ENCODE data around the gene GSDMA. TPM values are rescaled to one million over a fixed set of nuclear protein-coding genes. Genes with fewer than 3 reads are reported as not detected.

GSDMA gene
- total RNA-seq, 1 experiment from 2014 or later, result not detected

DNA sequence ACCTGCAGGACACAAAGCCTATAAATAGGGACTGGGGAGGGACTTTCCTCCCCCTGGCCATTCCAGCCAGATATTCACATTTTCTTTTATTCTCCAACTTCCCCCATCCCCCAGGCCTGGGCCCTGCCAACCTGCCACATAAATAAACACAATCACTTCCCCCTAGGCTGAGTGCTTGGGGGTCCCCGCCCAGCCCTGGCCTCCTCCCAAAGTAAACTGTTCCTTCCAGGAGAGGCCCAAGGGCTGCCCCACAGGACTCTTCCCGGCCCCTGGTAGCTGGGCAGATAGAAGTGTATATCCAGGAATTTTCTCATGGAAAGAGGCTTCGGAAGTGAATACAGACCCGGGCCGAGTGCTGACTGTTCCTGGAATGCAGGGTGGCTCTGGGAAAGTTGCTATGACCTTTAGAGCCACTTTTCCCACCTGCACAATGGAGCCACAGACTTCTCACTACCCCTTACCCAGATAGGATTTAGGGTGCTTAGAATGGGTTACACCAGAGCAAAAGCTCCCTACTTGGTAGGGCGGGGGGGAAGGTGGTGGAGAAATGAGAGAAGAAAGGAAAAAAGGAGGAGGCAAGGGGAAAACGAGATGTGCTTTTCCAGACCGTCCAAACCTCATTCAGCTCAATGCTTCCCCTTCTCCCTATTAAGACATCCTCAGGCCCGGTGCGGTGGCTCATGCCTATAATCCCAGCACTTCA, 60.9 kb downstream of the GSDMA start:
- in situ Hi-C loops (cut with HindIII; ENCODE audit: low pct_unique_long_range_greater_than_20kb, low sequenced_read_pairs), result no loop called here
- DNase-seq (ENCODE audit: low read depth, low spot score), result no peak

DNA sequence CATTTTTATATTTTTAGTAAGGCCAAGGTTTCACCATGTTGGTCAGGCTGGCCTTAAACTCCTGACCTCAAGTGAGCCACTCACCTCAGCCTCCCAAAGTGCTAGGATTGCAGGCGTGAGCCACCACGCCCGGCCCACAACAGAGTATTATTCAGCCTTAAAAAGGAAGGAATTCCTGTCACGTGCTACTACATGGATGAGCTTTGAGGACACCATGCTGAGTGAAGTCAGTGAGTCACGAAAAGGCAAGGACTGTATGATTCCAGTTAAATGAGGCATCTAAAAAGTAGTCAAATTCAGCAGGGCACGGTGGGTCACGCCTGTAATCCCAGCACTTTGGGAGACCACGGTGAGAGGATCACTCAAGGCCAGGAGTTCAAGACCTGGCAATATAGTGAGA, 62.1 kb downstream of the GSDMA start:
- in situ Hi-C loops (cut with HindIII; ENCODE audit: low pct_unique_long_range_greater_than_20kb, low sequenced_read_pairs), result no loop called here
- no peak for DNase-seq (ENCODE audit: low read depth, low spot score)

DNA sequence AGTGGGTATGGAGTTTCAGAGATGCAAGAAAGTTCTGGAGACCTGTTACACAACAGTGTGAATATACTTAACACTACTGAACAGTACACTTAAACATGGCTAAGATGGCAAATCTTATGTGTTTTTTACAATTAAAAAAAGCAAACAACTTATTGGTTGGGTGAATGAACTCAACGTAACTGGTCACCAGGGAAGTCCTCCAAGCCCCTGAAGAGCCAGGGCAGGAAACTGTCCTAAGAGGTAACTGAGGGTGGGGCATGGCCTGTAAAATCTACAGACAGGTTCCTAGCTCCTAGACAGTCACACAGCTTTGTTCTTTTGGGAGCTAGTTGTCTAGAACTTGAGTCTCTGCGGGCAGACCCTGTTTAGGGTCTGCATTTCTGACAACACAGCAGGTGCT, 62.8 kb downstream of the GSDMA start:
- no peak for DNase-seq (ENCODE audit: low read depth, low spot score)
- in situ Hi-C loops (cut with HindIII; ENCODE audit: low pct_unique_long_range_greater_than_20kb, low sequenced_read_pairs), result no loop called here

DNA sequence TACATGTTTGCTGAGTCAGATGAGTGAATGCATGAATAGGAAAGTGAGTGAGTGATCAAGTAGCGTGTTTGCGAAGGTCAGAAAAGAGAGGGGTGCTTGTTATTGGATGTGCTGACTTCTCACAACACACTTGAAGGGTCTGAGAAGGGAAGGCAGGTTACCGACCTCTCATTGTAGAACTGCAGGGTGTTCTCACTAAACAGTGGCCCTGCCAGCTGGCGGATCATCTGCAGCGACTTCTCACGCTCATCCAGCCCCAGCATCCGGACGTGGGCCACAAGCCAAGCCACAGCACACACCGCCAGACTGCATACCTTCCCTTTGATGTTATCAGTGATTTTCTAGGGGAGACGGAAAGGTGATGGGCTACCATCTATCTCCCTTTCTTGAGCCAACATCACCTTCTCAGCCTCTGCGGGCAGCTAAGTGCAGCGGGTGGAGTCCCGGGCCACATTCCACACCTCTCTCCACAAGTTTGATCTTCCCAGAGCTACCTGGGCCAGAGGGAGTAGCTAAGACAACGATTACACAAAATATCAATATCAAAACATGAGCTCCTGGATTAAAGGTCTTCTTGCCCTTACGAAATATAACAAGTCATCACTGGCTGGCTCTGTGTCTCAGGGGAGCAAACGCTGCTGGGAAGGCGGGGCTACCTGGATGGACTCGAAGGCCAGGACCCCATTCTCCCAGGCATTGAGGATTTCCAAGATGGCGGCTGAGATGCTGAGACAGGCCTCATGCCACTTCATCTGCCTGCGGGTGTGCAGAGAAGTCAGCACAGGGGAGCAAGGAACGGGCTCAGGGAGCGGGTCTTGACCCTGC, 63.4 kb downstream of the GSDMA start:
- in situ Hi-C loops (cut with HindIII; ENCODE audit: low pct_unique_long_range_greater_than_20kb, low sequenced_read_pairs), result no loop called here
- no peak for DNase-seq (ENCODE audit: low read depth, low spot score)

DNA sequence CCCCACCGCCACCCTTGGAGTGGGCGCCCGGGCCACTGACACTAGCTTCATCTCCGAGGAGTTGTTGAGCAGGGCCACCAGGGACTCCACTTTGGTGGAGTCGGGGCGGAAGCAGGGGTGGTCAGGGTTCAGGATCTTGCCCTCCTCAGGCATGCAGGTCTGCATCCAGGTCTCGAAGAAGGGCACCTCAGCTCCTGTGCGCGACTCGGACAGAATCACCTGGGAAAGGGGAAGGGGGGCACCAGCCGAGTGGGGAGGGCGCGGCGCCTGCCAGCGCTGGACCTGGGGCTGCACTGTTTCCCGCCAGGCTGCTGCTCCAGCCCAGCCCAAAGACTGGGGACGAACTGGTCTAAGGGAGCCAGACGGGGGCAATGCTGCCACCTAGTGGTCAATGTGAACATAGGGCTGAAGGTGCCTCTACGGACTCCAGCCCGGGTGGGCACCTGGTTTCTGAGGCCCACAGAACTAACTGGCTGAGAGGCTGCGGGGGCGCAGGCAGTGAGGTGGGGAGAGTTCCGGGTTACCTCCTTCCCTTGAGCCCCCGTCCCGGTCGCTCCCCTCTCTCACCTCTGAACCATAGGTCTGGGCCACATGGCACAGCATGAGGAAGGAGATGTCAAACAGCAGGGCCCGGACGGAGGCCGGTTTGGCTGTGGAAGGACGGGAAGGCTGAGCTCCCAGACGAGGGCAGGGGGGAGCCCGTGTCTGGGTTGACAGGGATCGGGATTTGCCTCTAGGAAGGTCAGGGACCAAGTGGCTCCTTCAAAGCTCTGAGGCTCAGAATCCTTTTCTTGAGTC, 64.2 kb downstream of the GSDMA start:
- peak; percentile 83 for DNase-seq (ENCODE audit: low read depth, low spot score)
- in situ Hi-C loops (cut with HindIII; ENCODE audit: low pct_unique_long_range_greater_than_20kb, low sequenced_read_pairs), result no loop called here

Small RNA genes lying within 50 kb of the gene (small RNA-seq; reads per million reads assigned to genes)
- 267 to 901 reads per million in 2 experiments for gene SNORD124

Other genes with a start within 250 kb of the GSDMA start
- 50.0 and 58.8 TPM in 2 replicates for gene MIEN1, start 232.5 kb upstream of the GSDMA start, total RNA-seq (2014; rRNA removed; shearing (Covaris generic))
- 0.11 TPM in 1 of 2 replicates, not detected in the other for gene GRB7, start 225.1 kb upstream of the GSDMA start, total RNA-seq (2014; rRNA removed; shearing (Covaris generic))
- 0.08 and 0.35 TPM in 2 replicates for gene IKZF3, start 98.7 kb upstream of the GSDMA start, total RNA-seq (2014; rRNA removed; shearing (Covaris generic))
- not detected in 2 replicates for gene ZPBP2, start 94.8 kb upstream of the GSDMA start, total RNA-seq (2014; rRNA removed; shearing (Covaris generic))
- 0.27 and 0.40 TPM in 2 replicates for gene GSDMB, start 44.4 kb upstream of the GSDMA start, total RNA-seq (2014; rRNA removed; shearing (Covaris generic))
- gene ORMDL3, start 35.4 kb upstream of the GSDMA start, total RNA-seq (2014; rRNA removed; shearing (Covaris generic)), result 32.4 and 33.7 TPM in 2 replicates
- not detected in 2 replicates for gene LRRC3C, start 35.3 kb upstream of the GSDMA start, total RNA-seq (2014; rRNA removed; shearing (Covaris generic))
- gene PSMD3, start 17.8 kb downstream of the GSDMA start, total RNA-seq (2014; rRNA removed; shearing (Covaris generic)), result 125 and 129 TPM in 2 replicates
- gene CSF3, start 52.4 kb downstream of the GSDMA start, total RNA-seq (2014; rRNA removed; shearing (Covaris generic)), result not detected in 2 replicates
- gene MED24, start 91.4 kb downstream of the GSDMA start, total RNA-seq (2014; rRNA removed; shearing (Covaris generic)), result 29.6 and 34.0 TPM in 2 replicates
- gene THRA, start 100.0 kb downstream of the GSDMA start, total RNA-seq (2014; rRNA removed; shearing (Covaris generic)), result 14.3 and 15.9 TPM in 2 replicates
- 2.1 and 2.4 TPM in 2 replicates for gene NR1D1, start 137.6 kb downstream of the GSDMA start, total RNA-seq (2014; rRNA removed; shearing (Covaris generic))
- 43.3 and 48.9 TPM in 2 replicates for gene MSL1, start 159.0 kb downstream of the GSDMA start, total RNA-seq (2014; rRNA removed; shearing (Covaris generic))
- 26.4 and 32.0 TPM in 2 replicates for gene CASC3, start 177.5 kb downstream of the GSDMA start, total RNA-seq (2014; rRNA removed; shearing (Covaris generic))
- gene RAPGEFL1, start 214.5 kb downstream of the GSDMA start, total RNA-seq (2014; rRNA removed; shearing (Covaris generic)), result 1.9 and 2.4 TPM in 2 replicates

All from SK-MEL-5 (cell line).